ENCODE data around the gene TTLL1. TPM values are rescaled to one million over a fixed set of nuclear protein-coding genes. Genes with fewer than 3 reads are reported as not detected.

TTLL1 gene
- total RNA-seq, 4 donors from 2014 or later = 1.7 to 5.0 (median 3.5) TPM

DNA sequence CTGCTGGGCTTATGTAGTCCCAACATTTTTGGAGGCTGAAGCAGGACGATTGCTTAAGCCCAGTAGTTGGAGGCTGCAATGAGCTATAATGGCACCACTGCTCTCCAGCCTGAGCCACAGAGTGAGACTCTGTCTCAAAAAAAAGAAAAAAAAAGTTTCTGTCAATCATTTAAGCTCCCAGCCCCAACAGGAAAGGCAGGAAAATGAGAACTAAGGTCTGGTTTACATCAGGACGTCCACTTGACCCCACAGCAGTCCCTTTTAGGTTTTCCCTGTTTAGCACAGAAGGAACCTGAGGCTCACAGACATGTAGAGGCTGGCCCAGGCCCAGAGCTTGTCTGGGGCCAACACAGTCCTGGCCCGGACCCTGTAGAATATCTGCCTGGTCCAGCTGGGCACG is 9.2 kb upstream of the TTLL1 start:
- peaks cover 0 to 9% (median 0%) of the 10 kb centered on the region in 4 donors for H3K9me3 ChIP-seq
- H3K4me3 ChIP-seq = no peak overlapping the region
- H3K27me3 ChIP-seq = no peaks in the 10 kb centered on the region
- peaks cover 0 to under 1% (median 0%) of the 10 kb centered on the region in 4 donors for H3K4me1 ChIP-seq
- DNase-seq = no peak
- H3K27ac ChIP-seq = no peak overlapping the region
- TF ChIP-seq POLR2A (IDR thresholded peaks at IDR 0.05) = no peak
- TF ChIP-seq, protein P1, sequence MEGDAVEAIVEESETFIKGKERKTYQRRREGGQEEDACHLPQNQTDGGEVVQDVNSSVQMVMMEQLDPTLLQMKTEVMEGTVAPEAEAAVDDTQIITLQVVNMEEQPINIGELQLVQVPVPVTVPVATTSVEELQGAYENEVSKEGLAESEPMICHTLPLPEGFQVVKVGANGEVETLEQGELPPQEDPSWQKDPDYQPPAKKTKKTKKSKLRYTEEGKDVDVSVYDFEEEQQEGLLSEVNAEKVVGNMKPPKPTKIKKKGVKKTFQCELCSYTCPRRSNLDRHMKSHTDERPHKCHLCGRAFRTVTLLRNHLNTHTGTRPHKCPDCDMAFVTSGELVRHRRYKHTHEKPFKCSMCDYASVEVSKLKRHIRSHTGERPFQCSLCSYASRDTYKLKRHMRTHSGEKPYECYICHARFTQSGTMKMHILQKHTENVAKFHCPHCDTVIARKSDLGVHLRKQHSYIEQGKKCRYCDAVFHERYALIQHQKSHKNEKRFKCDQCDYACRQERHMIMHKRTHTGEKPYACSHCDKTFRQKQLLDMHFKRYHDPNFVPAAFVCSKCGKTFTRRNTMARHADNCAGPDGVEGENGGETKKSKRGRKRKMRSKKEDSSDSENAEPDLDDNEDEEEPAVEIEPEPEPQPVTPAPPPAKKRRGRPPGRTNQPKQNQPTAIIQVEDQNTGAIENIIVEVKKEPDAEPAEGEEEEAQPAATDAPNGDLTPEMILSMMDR (IDR thresholded peaks at IDR 0.05) = no peak
- H3K36me3 ChIP-seq = no peaks in the 10 kb centered on the region

DNA sequence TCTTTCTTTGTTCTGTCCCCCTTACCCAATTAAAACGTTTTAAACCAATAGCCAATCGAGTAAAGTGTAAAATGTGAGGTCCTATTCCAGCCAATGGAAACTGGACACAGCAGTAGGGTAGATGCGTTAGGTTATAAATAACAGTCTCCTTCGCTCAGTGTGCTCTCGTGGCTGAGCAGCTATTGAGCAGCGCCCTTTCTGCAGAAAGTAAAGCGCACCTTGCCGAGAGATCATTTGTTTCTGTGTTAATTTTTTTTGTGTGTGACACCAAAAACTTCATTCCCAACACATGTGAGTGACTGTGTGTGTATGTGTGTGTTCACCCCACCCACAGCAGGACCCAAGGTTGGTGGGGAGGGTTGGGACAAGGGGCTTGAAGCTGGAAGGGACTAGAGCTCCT is 7.2 kb upstream of the TTLL1 start:
- DNase-seq = no peak
- H3K27ac ChIP-seq = no peak overlapping the region
- no peaks in the 10 kb centered on the region for H3K27me3 ChIP-seq
- H3K4me3 ChIP-seq = no peak overlapping the region
- TF ChIP-seq, protein P1 (IDR thresholded peaks at IDR 0.05) = no peak
- no peak for TF ChIP-seq POLR2A (IDR thresholded peaks at IDR 0.05)
- H3K9me3 ChIP-seq = peaks cover 0 to 9% (median 0%) of the 10 kb centered on the region in 4 donors
- no peaks in the 10 kb centered on the region for H3K4me1 ChIP-seq
- H3K36me3 ChIP-seq = no peaks in the 10 kb centered on the region

- no peak for TF ChIP-seq POLR2A (IDR thresholded peaks at IDR 0.05)
- TF ChIP-seq, protein P1 (IDR thresholded peaks at IDR 0.05) = no peak
- Histone ChIP-seq H3K27me3 (no peaks in the 10 kb centered on the region), H3K36me3 (no peaks in the 10 kb centered on the region), H3K4me3 (no peak overlapping the region), H3K9me3 (peaks cover 0 to 9% (median 0%) of the 10 kb centered on the region in 4 donors), H3K4me1 (peaks cover 0 to 4% (median 0%) of the 10 kb centered on the region in 4 donors), H3K27ac (no peak overlapping the region)
- DNase-seq = no peak
Measured at GRCh38 chr22:43094551-43094950, 5.4 kb upstream of the TTLL1 start.

DNA sequence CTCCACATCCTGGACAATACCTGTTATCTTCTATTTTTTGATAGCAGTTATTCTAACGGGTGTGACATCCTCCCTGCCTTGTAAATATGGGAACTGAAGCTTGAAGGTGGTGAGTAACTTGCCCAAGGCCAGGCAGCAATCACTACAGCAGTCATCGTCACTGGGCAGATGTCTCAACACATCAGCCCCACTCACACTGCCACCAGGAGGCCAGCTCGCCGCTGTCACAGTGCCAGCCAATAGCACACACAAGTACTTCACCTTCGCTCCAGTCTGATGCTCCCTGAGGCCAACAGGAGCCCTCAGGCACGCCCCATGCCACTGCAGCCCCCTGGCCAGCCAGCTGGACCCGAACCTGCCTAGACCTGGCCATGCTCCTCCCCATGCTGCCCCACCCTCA is 4.9 kb upstream of the TTLL1 start:
- TF ChIP-seq POLR2A (IDR thresholded peaks at IDR 0.05) = no peak
- TF ChIP-seq, protein P1 (IDR thresholded peaks at IDR 0.05) = peak in 3 of 6 experiments; percentile 48 to 52 (median 50)
- peak overlapping the region in 1 of 4 donors; percentile 13 for H3K27ac ChIP-seq
- DNase-seq = peak in 2 of 3 donors; percentile 72 to 76
- no peaks in the 10 kb centered on the region for H3K27me3 ChIP-seq
- no peak overlapping the region for H3K4me3 ChIP-seq
- no peaks in the 10 kb centered on the region for H3K36me3 ChIP-seq
- peaks cover 0 to 9% (median 0%) of the 10 kb centered on the region in 4 donors for H3K9me3 ChIP-seq
- H3K4me1 ChIP-seq = peaks cover 0 to 6% (median 0%) of the 10 kb centered on the region in 4 donors

- H3K4me1 ChIP-seq = peaks cover 0 to 6% (median 0%) of the 10 kb centered on the region in 4 donors
- peaks cover 0 to 7% (median 0%) of the 10 kb centered on the region in 4 donors for H3K9me3 ChIP-seq
- no peak for DNase-seq
- no peak for TF ChIP-seq POLR2A (IDR thresholded peaks at IDR 0.05)
- TF ChIP-seq, protein P1 (IDR thresholded peaks at IDR 0.05) = no peak
- H3K27ac ChIP-seq = no peak overlapping the region
- H3K4me3 ChIP-seq = no peak overlapping the region
- H3K36me3 ChIP-seq = no peaks in the 10 kb centered on the region
- H3K27me3 ChIP-seq = no peaks in the 10 kb centered on the region
Measured at GRCh38 chr22:43092085-43092484, 2.9 kb upstream of the TTLL1 start.

Measured in Peyer's patch (tissue), 4 donors.